Effector memory CD8-positive, alpha-beta T cell (primary cell): ENCODE measurements around the gene ZNF569.

Experiments used
- ATAC-seq: fragments of 150-1000 bp; cut with Tn5 transposase; replicated peaks from 2 replicates; pipeline ENCODE4 v1.10.0; 2021; ENCODE audit warnings: mild to moderate bottlenecking, moderate library complexity
- DNase-seq, 3 experiments: peaks; one replicate each; pipeline ENCODE4 v3.0.0; 2021
- H3K27ac Mint-ChIP-seq, 2 donors: one replicate each; pipeline ENCODE4 v1.8.0; 2022; ENCODE audit warnings: mild to moderate bottlenecking in 2 of 2, mixed read lengths in 2 of 2, moderate library complexity in 2 of 2
- H3K27me3 Mint-ChIP-seq, 2 donors: one replicate each; pipeline ENCODE4 v1.8.0; 2022; ENCODE audit warnings: mixed read lengths in 2 of 2
- H3K36me3 Mint-ChIP-seq: one replicate; pipeline ENCODE4 v1.8.0; 2022; ENCODE audit warnings: mild to moderate bottlenecking, moderate library complexity, mixed read lengths; ENCODE audit not compliant: insufficient read depth
- H3K4me1 Mint-ChIP-seq, 2 donors: one replicate each; pipeline ENCODE4 v1.8.0; 2022; ENCODE audit warnings: low read depth in 2 of 2, mixed read lengths in 2 of 2
- H3K4me3 Mint-ChIP-seq, 2 donors: one replicate each; pipeline ENCODE4 v1.8.0; 2022; ENCODE audit warnings: mild to moderate bottlenecking in 2 of 2, mixed read lengths in 2 of 2, moderate library complexity in 2 of 2
- H3K9me3 Mint-ChIP-seq, 2 donors: one replicate each; pipeline ENCODE4 v1.8.0; 2022; ENCODE audit warnings: mixed read lengths in 2 of 2
- total RNA-seq, 9 experiments: gene quantifications; one replicate each; lab custom pipeline; 2026; lab: John Stamatoyannopoulos, UW

The ZNF569 gene
- total RNA-seq, result 8.7 to 25.6 (median 15.2) reads per million in 9 experiments

DNA sequence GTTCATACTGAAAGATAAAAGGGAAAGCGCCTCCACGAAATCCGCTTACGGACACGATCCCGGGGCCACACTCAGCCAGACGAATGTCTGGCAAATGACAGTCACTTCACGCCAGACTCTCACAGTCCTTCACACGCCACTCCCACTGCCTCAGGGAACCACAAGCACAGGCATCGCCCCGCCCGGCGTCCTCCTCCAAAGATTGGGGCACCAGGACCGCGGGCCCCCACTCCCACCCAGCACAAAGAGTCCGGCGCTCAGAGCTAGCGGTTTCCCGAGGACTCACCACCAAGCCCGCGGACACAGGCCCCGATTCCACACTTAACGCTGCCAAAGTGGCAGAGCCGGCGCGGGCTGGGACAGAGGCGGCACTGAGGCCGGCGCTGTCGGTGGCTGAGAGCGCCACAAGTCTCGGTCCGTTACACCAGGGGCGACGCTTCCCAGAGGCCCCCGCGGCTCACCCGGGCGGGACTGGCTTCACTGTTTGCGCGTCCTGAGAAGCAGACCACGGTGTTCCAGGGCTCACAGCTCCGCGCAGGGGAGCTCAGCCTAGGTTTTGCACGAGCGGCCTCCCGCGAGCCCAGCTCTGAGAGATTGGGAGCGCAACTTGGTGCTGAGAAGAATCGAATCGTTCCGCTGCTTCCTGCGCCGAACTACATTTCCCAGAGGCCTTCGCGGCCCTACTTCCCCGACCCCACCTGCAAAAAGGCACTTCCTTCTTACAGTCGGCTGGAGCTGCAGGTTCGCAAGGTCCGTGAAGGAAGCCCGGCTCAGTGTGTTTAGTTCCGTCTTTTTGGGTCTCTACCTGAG is at the start of gene ZNF569:
Gene ZNF569 (minus strand): TSS at position 647 of the 810 bp plus-strand sequence. CDS start 22,523 bp downstream, outside the sequence.
- H3K27me3 Mint-ChIP-seq, result no peaks in the 10 kb centered on the region
- H3K36me3 Mint-ChIP-seq, result peaks cover 44% of the 10 kb centered on the region

DNA sequence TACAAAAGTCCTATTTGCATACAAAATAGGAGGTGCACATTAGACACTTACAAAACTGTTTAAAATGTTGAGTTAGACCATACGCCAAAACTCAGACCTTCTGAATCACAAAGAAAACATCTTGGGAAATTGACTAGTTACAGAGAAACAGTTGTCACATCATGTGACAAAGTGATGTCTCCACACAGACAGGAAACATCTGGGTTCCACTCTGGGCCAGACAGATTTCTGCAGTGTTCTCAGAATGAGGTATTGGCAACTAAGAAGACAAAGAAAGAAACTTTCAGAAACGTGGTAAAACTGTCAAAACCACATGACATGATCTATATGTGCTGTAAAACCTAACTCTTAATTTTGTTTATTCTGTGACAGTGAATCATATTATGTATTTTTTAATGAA is 46.2 kb upstream of the ZNF569 start:
- Mint-ChIP-seq H3K9me3 (peaks cover 2 to 16% of the 10 kb centered on the region in 2 donors), H3K36me3 (peaks cover 9% of the 10 kb centered on the region), H3K27me3 (no peaks in the 10 kb centered on the region), H3K27ac (peak overlapping the region in 1 of 2 donors; percentile 83), H3K4me3 (no peak overlapping the region), H3K4me1 (peaks cover 0 to 6% of the 10 kb centered on the region in 2 donors)
- DNase-seq (no peak), ATAC-seq (no peak)

More for the DNA sequence above, at the start of gene ZNF569:
- peak within 1 kb of the TSS; percentile 97 to 99 for H3K4me3 Mint-ChIP-seq
- peak; percentile 85 to 90 (median 85) for DNase-seq
- H3K9me3 Mint-ChIP-seq, result peaks cover 4 to 13% of the 10 kb centered on the region in 2 donors
- ATAC-seq, result peak; percentile 64
- H3K27ac Mint-ChIP-seq, result peak within 1 kb of the TSS; percentile 97
- H3K4me1 Mint-ChIP-seq, result peaks cover 26 to 39% of the 10 kb centered on the region in 2 donors

DNA sequence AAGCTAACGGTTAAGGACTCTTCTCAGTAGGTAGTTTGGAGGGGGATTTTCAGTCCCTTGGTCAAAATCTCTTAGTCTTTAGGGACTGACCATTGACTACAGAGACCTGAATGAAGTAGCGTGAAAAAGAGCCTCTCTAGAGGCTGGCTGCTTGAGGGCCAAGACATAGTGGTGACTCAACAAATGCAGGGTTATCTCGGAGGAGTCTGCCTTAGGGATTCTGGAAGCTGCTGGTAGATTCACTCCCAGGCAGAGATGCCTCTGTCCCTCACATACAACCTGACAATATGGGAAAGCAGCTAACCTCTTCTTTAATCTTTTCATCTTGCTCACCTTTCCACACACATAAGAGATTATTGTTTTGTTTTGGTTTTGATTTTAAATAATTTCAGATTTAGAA is 44.6 kb upstream of the ZNF569 start:
- Mint-ChIP-seq H3K36me3 (peaks cover 9% of the 10 kb centered on the region), H3K4me1 (peaks cover 0 to 6% of the 10 kb centered on the region in 2 donors), H3K27me3 (no peaks in the 10 kb centered on the region), H3K9me3 (peaks cover 2 to 16% of the 10 kb centered on the region in 2 donors), H3K27ac (no peak overlapping the region), H3K4me3 (no peak overlapping the region)
- DNase-seq (no peak), ATAC-seq (no peak)

DNA sequence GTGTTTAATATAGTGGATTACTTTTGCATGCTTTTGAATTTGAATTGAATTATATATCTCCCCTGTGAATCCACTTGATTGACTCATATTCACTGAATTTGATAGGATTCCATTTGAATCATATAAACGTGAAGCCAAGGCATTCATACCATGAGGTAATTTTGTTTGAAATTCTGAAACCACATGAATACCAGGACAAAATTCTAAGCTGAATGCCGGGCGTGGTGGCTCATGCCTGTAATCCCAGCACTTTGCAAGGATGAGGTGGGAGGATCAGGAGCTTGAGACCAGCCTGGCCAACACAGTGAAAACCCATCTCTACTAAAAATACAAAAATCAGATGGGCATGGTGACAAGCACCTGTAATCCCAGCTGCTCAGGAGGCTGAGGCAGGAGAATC is 43.9 kb upstream of the ZNF569 start:
- Mint-ChIP-seq H3K27ac (no peak overlapping the region), H3K9me3 (peaks cover 2 to 16% of the 10 kb centered on the region in 2 donors), H3K4me1 (peaks cover 0 to 6% of the 10 kb centered on the region in 2 donors), H3K4me3 (no peak overlapping the region), H3K36me3 (peaks cover 9% of the 10 kb centered on the region), H3K27me3 (no peaks in the 10 kb centered on the region)
- DNase-seq (no peak), ATAC-seq (no peak)

DNA sequence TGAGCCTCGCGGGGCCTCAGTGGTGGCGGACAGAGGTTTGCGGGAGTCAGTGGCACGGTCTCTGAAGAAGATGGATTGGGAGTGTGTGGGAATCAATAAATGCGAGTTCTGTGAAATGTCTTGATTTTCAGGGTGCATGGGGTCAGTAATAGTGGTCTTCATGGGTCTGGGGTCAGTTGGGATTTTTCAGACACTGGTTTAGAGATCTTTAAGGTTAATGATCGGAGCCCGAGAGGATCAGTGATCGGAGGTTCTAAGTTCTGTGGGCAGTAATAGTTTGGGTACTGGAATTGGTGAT is 39.9 kb upstream of the ZNF569 start:
- no peak for ATAC-seq
- Mint-ChIP-seq H3K27me3 (no peaks in the 10 kb centered on the region), H3K4me1 (no peaks in the 10 kb centered on the region), H3K36me3 (peaks cover 5% of the 10 kb centered on the region), H3K9me3 (peaks cover 4 to 8% of the 10 kb centered on the region in 2 donors), H3K27ac (no peak overlapping the region), H3K4me3 (no peak overlapping the region)
- no peak for DNase-seq

DNA sequence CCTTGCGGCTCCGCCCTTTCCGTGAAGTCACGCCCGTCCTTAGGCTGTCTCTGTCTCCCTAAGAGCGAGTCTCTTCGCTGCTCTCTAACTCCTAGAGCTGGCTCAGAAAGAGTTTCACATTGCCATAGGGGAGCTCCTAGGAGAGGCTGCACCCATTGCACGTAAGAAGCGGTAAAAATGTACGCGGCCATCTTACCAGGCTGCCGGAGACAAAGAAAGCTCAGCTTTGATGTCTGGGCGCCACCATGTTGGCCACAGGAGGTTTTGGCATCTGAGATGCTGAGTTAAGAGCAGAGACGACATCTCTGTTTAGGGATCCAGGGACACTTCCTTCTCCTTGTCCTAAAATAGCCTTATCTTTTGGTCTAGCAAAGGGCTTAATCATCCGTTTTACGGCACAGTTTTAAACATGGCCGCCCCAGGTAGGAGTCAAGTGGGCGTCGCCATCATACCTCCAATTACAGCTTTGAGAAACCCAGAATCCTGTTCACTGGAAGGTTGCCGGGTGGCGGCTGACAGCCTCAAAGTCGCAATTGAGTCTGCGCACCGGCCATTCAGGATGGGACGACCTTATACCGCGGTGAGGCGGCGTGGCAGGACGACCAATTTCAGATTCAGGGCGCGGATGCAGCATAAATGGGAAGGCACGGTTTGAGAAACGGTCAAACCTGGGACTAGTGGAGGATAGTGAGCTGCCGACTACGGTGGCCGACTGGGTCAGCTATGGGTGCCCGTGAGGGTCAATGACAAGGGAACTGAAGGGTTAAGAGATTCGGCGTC is 39.3 kb upstream of the ZNF569 start, which contains the start of gene ZNF793:
Gene ZNF793 (plus strand): TSS at position 553 of the 780 bp plus-strand sequence. CDS start 16,501 bp downstream, outside the sequence.
- H3K27ac Mint-ChIP-seq, result no peak within 1 kb of the TSS
- H3K4me1 Mint-ChIP-seq, result no peaks in the 10 kb centered on the region
- peaks cover 4 to 9% of the 10 kb centered on the region in 2 donors for H3K9me3 Mint-ChIP-seq
- DNase-seq (peak; percentile 64 to 67 (median 67)), ATAC-seq (peak; percentile 88)
- no peaks in the 10 kb centered on the region for H3K27me3 Mint-ChIP-seq
- H3K4me3 Mint-ChIP-seq, result no peak within 1 kb of the TSS
- H3K36me3 Mint-ChIP-seq, result peaks cover 5% of the 10 kb centered on the region

DNA sequence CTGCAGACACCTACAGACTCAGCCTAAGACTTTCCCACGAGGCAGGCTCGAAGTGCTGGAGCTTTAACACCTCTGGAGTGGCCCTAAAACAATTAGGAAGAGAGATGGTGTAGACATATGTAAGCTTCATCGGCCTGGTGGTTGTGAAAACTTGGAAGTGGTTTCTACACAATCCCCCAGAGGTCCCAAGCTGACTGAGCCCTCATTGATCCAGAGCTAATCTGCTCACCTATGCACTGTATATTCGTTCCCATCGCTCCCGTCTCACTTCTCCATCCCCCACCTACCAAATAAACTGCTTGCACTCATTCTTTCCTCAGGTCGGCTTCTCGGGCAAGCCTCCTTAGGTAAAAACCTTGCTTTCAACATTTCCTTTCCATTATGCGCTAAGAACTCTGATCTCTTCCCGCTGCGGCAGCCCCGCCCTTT is 38.7 kb upstream of the ZNF569 start:
- no peak overlapping the region for H3K27ac Mint-ChIP-seq
- H3K4me3 Mint-ChIP-seq, result no peak overlapping the region
- DNase-seq (no peak), ATAC-seq (peak; percentile 2)
- no peaks in the 10 kb centered on the region for H3K4me1 Mint-ChIP-seq
- H3K27me3 Mint-ChIP-seq, result no peaks in the 10 kb centered on the region
- H3K9me3 Mint-ChIP-seq, result peaks cover 4 to 9% of the 10 kb centered on the region in 2 donors
- peaks cover 5% of the 10 kb centered on the region for H3K36me3 Mint-ChIP-seq

DNA sequence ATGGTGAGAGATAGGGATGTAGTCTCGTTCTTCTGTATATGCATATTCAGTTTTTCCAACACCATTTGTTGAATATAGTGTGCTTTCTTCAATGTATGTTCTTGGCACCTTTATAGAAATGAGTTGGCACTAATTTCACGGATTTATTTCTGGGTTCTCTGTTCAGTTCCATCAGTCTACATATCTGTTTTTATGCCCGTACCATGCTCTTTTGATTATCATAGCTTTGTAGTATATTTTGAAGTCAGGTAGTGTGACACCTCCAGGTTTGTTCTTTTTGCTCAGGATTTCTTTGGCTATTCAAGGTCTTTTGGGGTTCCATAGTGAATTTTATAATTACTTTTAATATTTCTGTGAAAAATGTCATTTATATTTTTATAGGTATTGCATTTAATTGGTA is 25.0 kb upstream of the ZNF569 start:
- H3K36me3 Mint-ChIP-seq, result peaks cover 1% of the 10 kb centered on the region
- H3K9me3 Mint-ChIP-seq, result peaks cover 9 to 26% of the 10 kb centered on the region in 2 donors
- no peaks in the 10 kb centered on the region for H3K4me1 Mint-ChIP-seq
- H3K27ac Mint-ChIP-seq, result no peak overlapping the region
- H3K4me3 Mint-ChIP-seq, result no peak overlapping the region
- ATAC-seq (no peak), DNase-seq (no peak)
- H3K27me3 Mint-ChIP-seq, result no peaks in the 10 kb centered on the region

DNA sequence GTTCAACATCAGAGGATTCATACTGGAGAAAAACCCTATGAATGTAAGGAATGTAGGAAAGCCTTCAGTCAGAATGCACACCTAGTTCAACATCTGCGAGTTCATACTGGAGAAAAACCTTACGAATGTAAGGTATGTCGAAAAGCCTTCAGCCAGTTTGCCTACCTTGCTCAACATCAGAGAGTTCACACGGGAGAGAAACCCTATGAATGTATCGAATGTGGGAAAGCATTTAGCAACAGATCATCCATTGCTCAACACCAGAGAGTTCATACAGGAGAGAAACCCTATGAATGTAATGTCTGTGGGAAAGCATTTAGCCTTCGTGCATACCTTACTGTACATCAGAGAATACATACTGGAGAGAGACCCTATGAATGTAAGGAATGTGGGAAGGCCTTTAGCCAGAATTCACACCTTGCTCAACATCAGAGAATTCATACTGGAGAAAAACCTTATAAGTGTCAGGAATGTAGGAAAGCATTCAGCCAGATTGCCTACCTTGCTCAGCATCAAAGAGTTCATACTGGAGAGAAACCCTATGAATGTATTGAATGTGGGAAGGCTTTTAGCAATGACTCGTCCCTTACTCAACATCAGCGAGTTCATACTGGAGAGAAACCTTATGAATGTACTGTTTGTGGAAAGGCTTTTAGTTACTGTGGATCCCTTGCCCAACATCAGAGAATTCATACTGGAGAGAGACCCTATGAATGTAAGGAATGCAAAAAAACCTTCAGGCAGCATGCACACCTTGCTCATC is 17.3 kb upstream of the ZNF569 start:
- ATAC-seq (no peak), DNase-seq (no peak)
- H3K27me3 Mint-ChIP-seq, result no peaks in the 10 kb centered on the region
- no peak overlapping the region for H3K4me3 Mint-ChIP-seq
- peaks cover 26% of the 10 kb centered on the region for H3K36me3 Mint-ChIP-seq
- no peaks in the 10 kb centered on the region for H3K4me1 Mint-ChIP-seq
- peaks cover 14 to 23% of the 10 kb centered on the region in 2 donors for H3K9me3 Mint-ChIP-seq
- H3K27ac Mint-ChIP-seq, result no peak overlapping the region

DNA sequence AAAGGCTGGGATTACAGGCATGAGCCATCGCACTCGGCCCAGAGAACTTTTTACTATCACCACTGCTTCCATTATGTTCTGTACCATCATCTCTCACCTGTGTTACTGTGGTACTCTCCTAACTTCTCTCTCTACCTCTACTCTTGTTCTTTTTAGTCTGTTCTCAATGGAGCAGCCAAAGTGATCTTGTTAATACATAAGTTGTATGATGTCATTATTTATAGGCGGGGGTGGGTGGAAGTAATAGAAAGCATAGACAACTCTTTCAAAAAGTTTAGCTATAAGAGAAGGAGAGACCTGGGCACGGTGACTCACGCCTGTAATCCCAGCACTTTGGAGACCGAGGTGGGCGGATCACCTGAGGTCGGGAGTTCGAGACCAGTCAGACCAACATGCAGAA is 4.9 kb upstream of the ZNF569 start:
- Mint-ChIP-seq H3K4me3 (no peak overlapping the region), H3K36me3 (peaks cover 49% of the 10 kb centered on the region), H3K9me3 (peaks cover 7 to 16% of the 10 kb centered on the region in 2 donors), H3K27me3 (no peaks in the 10 kb centered on the region), H3K27ac (no peak overlapping the region), H3K4me1 (peaks cover 18 to 24% of the 10 kb centered on the region in 2 donors)
- DNase-seq (no peak), ATAC-seq (no peak)

DNA sequence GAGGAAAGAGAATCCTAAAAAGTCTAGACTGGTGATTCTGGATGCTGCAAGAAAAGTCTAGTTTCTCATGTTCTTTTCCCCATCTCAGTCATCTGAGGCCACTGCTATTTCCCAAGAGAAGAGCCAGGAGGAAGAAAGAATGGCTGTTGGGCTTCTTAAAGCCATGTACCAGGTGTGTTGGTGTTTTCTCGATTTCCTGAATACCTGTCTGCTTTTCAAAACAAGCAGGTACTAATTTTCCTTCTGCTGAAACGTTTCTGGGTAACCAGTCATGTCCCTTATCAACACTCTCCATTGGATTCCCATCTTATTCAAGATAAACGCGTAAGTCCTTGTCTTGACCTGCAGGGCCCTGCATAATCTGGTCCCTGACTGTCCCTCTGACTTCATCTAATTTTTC is 3.0 kb upstream of the ZNF569 start:
- peaks cover 38% of the 10 kb centered on the region for H3K36me3 Mint-ChIP-seq
- no peaks in the 10 kb centered on the region for H3K27me3 Mint-ChIP-seq
- DNase-seq (no peak), ATAC-seq (no peak)
- peak overlapping the region; percentile 97 to 99 for H3K27ac Mint-ChIP-seq
- H3K9me3 Mint-ChIP-seq, result peaks cover 4 to 6% of the 10 kb centered on the region in 2 donors
- H3K4me1 Mint-ChIP-seq, result peaks cover 26 to 35% of the 10 kb centered on the region in 2 donors
- peak overlapping the region; percentile 97 to 99 for H3K4me3 Mint-ChIP-seq

DNA sequence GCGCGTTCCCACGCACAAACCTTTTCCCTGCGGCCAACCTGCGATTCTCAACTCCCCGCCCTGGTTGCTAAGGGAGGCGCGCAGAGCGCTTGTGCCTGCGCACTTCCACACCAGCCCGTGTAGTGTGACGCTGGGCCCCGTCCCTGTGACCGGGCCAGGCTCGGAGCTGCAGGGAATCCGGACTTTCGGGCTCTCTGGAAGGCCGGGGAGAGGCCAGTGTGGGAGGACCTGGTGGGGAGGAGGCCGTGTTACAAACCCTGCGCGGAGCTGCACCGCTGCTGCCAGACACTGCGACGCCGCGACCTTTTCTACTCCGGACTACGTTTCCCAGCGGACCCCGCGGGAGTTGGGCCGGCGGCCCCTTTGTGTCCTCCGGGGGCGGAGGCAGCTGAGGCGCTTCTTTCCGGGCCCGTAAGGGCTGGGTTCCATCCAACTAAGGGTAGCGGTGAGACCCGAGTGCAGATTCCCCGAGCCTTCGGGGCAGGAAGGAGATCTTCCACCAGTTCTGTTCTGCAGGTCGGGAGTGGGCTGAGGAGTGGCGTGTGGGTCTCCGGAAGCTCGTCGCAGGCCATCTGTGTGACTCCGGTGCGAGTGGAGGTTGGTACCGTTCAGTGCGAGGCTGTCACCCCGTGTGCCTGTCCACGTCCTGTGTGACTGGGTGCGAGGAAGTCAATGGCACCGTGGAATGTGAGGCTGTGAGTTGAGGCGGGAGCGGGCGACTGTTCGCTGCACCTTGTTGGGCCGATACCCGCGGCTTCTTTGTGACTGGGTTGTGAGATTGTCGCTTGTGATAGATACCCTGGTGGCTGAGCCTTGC is 1.9 kb upstream of the ZNF569 start, which contains the start of gene ZNF570:
Gene ZNF570 (plus strand): TSS at position 396 of the 817 bp plus-strand sequence. CDS start 999 bp downstream, outside the sequence.
- Mint-ChIP-seq H3K9me3 (peaks cover 4 to 13% of the 10 kb centered on the region in 2 donors), H3K4me1 (peaks cover 26 to 39% of the 10 kb centered on the region in 2 donors)

More for the DNA sequence above, 1.9 kb upstream of the ZNF569 start, which contains the start of gene ZNF570:
- ATAC-seq (peak; percentile 70), DNase-seq (peak; percentile 84 to 87 (median 84))
- H3K4me3 Mint-ChIP-seq, result peak within 1 kb of the TSS; percentile 97 to 99
- peaks cover 44% of the 10 kb centered on the region for H3K36me3 Mint-ChIP-seq
- H3K27me3 Mint-ChIP-seq, result no peaks in the 10 kb centered on the region
- H3K27ac Mint-ChIP-seq, result peak within 1 kb of the TSS; percentile 97 to 99
